HEK293 (cell line): ENCODE results near the gene NID1.

Experiments used
- CTCF ChIA-PET: fragments of 350-600 bp; formaldehyde crosslinking; extraction: SDS; loops from one replicate; lab custom pipeline; 2021; ENCODE audit warnings: antibody characterized with exemption; lab: Yijun Ruan, JAX
- POLR2A ChIA-PET: fragments of 300-600 bp; formaldehyde crosslinking; extraction: SDS; loops from one replicate; lab custom pipeline; 2020; ENCODE audit warnings: antibody characterized with exemption, inconsistent platforms; lab: Yijun Ruan, JAX
- H3K27ac ChIP-seq: fragments of 200-500 bp; sonication (Bioruptor generic); 2 replicates; pipeline ENCODE4 v1.5.1; 2014; ENCODE audit warnings: low read depth, low read length, control low read depth, inconsistent platforms; ENCODE audit errors: extremely low read depth
- H3K36me3 ChIP-seq, 2 experiments: fragments of 200-500 bp in 1 of 2; sonication (Bioruptor generic) in 1 of 2; 1 replicate in 1 of 2; 2 replicates in 1 of 2; pipeline ENCODE4 v1.5.1; 2014 to 2017; ENCODE audit warnings: inconsistent platforms in 2 of 2, low read length in 2 of 2; ENCODE audit not compliant: control insufficient read depth in 2 of 2, insufficient read depth in 1 of 2
- H3K4me1 ChIP-seq: fragments of 200-500 bp; sonication (Bioruptor generic); 2 replicates; pipeline ENCODE4 v1.5.1; 2014; ENCODE audit warnings: mild to moderate bottlenecking, low read length, inconsistent platforms; ENCODE audit not compliant: control insufficient read depth, insufficient read depth
- H3K4me3 ChIP-seq: 2 replicates; pipeline ENCODE4 v1.5.1; 2011; ENCODE audit warnings: low read depth, mild to moderate bottlenecking, control low read depth, low read length, moderate library complexity
- H3K9me3 ChIP-seq: fragments of 200-500 bp; sonication (Bioruptor generic); 2 replicates; pipeline ENCODE4 v1.5.1; 2014; ENCODE audit warnings: low read depth, low read length, inconsistent platforms; ENCODE audit not compliant: control insufficient read depth, insufficient read depth
- BCL11A ChIP-seq: fragments of 450-650 bp; formaldehyde crosslinking; IDR thresholded peaks from 2 replicates; pipeline ENCODE4 v1.5.1; 2016; ENCODE audit warnings: low read depth, missing biosample characterization, missing genetic modification characterization
- EGR2 ChIP-seq: fragments of 450-650 bp; formaldehyde crosslinking; IDR thresholded peaks from 2 replicates; pipeline ENCODE4 v1.5.1; 2016; ENCODE audit warnings: low read depth, missing biosample characterization, missing genetic modification characterization
- GLI4 ChIP-seq: fragments of 450-650 bp; formaldehyde crosslinking; IDR thresholded peaks from 2 replicates; pipeline ENCODE4 v1.5.1; 2016; ENCODE audit warnings: missing biosample characterization, missing genetic modification characterization
- HOXC10 ChIP-seq: sonication (generic); formaldehyde crosslinking; IDR thresholded peaks from 2 replicates; pipeline ENCODE4 v1.8.1; 2023; ENCODE audit warnings: mild to moderate bottlenecking, missing genetic modification reagents
- IKZF3 ChIP-seq: fragments of 450-650 bp; IDR thresholded peaks from 2 replicates; pipeline ENCODE4 v1.5.0; 2018; ENCODE audit warnings: missing biosample characterization, mild to moderate bottlenecking, missing genetic modification characterization, moderate library complexity
- KLF9 ChIP-seq: fragments of 450-650 bp; formaldehyde crosslinking; IDR thresholded peaks from 2 replicates; pipeline ENCODE4 v1.5.1; 2016; ENCODE audit warnings: missing biosample characterization, missing genetic modification characterization, low read depth
- PRDM1 ChIP-seq: fragments of 450-650 bp; formaldehyde crosslinking; IDR thresholded peaks from 2 replicates; pipeline ENCODE4; 2016; ENCODE audit warnings: missing biosample characterization, missing genetic modification characterization
- SCRT2 ChIP-seq: fragments of 450-650 bp; formaldehyde crosslinking; IDR thresholded peaks from 2 replicates; pipeline ENCODE4 v1.5.1; 2016; ENCODE audit warnings: missing biosample characterization, missing genetic modification characterization
- SP7 ChIP-seq: fragments of 450-650 bp; formaldehyde crosslinking; IDR thresholded peaks from 2 replicates; pipeline ENCODE4 v1.5.1; 2016; ENCODE audit warnings: missing biosample characterization, missing genetic modification characterization
- WT1 ChIP-seq: fragments of 450-650 bp; formaldehyde crosslinking; IDR thresholded peaks from 2 replicates; pipeline ENCODE4 v1.5.1; 2016; ENCODE audit warnings: missing biosample characterization, missing genetic modification characterization
- ZBTB17 ChIP-seq: fragments of 450-650 bp; formaldehyde crosslinking; IDR thresholded peaks from 2 replicates; pipeline ENCODE4 v1.5.1; 2016; ENCODE audit warnings: missing biosample characterization, missing genetic modification characterization
- ZBTB48 ChIP-seq: fragments of 450-650 bp; formaldehyde crosslinking; IDR thresholded peaks from 2 replicates; pipeline ENCODE4 v1.5.1; 2016; ENCODE audit warnings: missing biosample characterization, missing genetic modification characterization
- ZFHX2 ChIP-seq: fragments of 450-650 bp; formaldehyde crosslinking; conservative IDR thresholded peaks from 2 replicates; pipeline ENCODE4 v1.5.1; 2016; ENCODE audit warnings: missing biosample characterization, missing genetic modification characterization
- ZNF23 ChIP-seq: fragments of 450-650 bp; formaldehyde crosslinking; IDR thresholded peaks from 2 replicates; pipeline ENCODE4 v1.5.1; 2016; ENCODE audit warnings: missing biosample characterization, missing genetic modification characterization, borderline replicate concordance
- ZNF48 ChIP-seq: fragments of 450-650 bp; formaldehyde crosslinking; IDR thresholded peaks from 2 replicates; pipeline ENCODE4 v1.5.1; 2016; ENCODE audit warnings: missing biosample characterization, missing genetic modification characterization
- ZNF549 ChIP-seq: fragments of 450-650 bp; IDR thresholded peaks from 2 replicates; pipeline ENCODE4 v1.5.1; 2018; ENCODE audit warnings: missing biosample characterization, missing genetic modification characterization, mild to moderate bottlenecking, inconsistent platforms, moderate library complexity
- ZNF555 ChIP-seq: fragments of 450-650 bp; formaldehyde crosslinking; conservative IDR thresholded peaks from 2 replicates; pipeline ENCODE4 v1.5.1; 2017; ENCODE audit warnings: missing biosample characterization, mild to moderate bottlenecking, missing genetic modification characterization, inconsistent platforms
- ZNF664 ChIP-seq: fragments of 450-650 bp; formaldehyde crosslinking; IDR thresholded peaks from 2 replicates; pipeline ENCODE4 v1.5.1; 2016; ENCODE audit warnings: missing biosample characterization, missing genetic modification characterization
- ZNF670 ChIP-seq: fragments of 450-650 bp; formaldehyde crosslinking; IDR thresholded peaks from 2 replicates; pipeline ENCODE4 v1.5.1; 2016; ENCODE audit warnings: missing biosample characterization, missing genetic modification characterization, low read depth
- ZNF747 ChIP-seq: fragments of 450-650 bp; formaldehyde crosslinking; IDR thresholded peaks from 2 replicates; pipeline ENCODE4 v1.5.1; 2016; ENCODE audit warnings: missing biosample characterization, missing genetic modification characterization
- ZNF830 ChIP-seq: fragments of 450-650 bp; IDR thresholded peaks from 2 replicates; pipeline ENCODE4 v1.5.0; 2018; ENCODE audit warnings: missing biosample characterization, missing genetic modification characterization, low read depth, mild to moderate bottlenecking, moderate library complexity
- ZSCAN16 ChIP-seq: fragments of 450-650 bp; formaldehyde crosslinking; IDR thresholded peaks from 2 replicates; pipeline ENCODE4 v1.5.1; 2016; ENCODE audit warnings: missing biosample characterization, missing genetic modification characterization
- TF ChIP-seq, protein P1 (sequence below): fragments of 450-650 bp; formaldehyde crosslinking; IDR thresholded peaks from 2 replicates; pipeline ENCODE4 v1.5.1; 2016; ENCODE audit warnings: missing biosample characterization, missing genetic modification characterization
- TF ChIP-seq, protein P2 (sequence below): IDR thresholded peaks from 2 replicates; pipeline ENCODE4 v1.6.1; 2011; ENCODE audit warnings: mild to moderate bottlenecking, low read depth, low read length, borderline replicate concordance
- TF ChIP-seq, protein P3 (sequence below): fragments of 450-650 bp; formaldehyde crosslinking; IDR thresholded peaks from 2 replicates; pipeline ENCODE4 v1.5.1; 2016; ENCODE audit warnings: missing biosample characterization, missing genetic modification characterization
- TF ChIP-seq, protein P4 (sequence below): fragments of 450-650 bp; formaldehyde crosslinking; IDR thresholded peaks from 2 replicates; pipeline ENCODE4 v1.5.1; 2016; ENCODE audit warnings: missing biosample characterization, missing genetic modification characterization
- TF ChIP-seq, protein P5 (sequence below): fragments of 450-650 bp; formaldehyde crosslinking; IDR thresholded peaks from 2 replicates; pipeline ENCODE4 v1.5.1; 2016; ENCODE audit warnings: missing biosample characterization, missing genetic modification characterization

Gene NID1

DNA sequence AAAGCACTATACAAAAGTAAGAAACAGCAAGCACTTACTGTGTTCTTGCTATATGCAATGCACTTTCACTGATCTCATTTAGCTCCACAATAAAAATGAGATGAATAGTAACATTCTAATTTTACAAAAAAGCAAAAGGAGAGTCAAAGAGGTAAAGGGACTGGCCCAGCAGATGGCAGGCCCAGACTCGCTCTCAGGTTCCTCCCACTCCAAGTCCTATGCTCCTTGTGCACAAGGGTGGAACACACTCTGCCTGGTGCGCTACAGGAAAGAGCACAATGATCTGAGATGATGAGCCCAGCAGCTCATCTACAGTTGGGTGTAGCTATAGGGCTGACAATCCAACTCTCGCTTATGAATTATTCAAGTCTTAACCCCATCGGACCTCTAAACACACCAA lies 104.1 kb downstream of the NID1 start:
- ChIA-PET CTCF (interaction anchor here (0.6 to 9.9 kb wide), 4 partner anchors 11 to 874 kb away, joined by 3 to 83 read pairs (median 8); no protein-coding TSS in a partner anchor), POLR2A (no interaction called here)
- H3K4me1 ChIP-seq = no peaks in the 10 kb centered on the region
- no peaks in the 10 kb centered on the region for H3K36me3 ChIP-seq
- H3K4me3 ChIP-seq = no peak overlapping the region
- no peak overlapping the region for H3K27ac ChIP-seq
- no peak for TF ChIP-seq ZNF549
- TF ChIP-seq IKZF3 (tag by site-specific recombination) = no peak
- TF ChIP-seq, protein P1, sequence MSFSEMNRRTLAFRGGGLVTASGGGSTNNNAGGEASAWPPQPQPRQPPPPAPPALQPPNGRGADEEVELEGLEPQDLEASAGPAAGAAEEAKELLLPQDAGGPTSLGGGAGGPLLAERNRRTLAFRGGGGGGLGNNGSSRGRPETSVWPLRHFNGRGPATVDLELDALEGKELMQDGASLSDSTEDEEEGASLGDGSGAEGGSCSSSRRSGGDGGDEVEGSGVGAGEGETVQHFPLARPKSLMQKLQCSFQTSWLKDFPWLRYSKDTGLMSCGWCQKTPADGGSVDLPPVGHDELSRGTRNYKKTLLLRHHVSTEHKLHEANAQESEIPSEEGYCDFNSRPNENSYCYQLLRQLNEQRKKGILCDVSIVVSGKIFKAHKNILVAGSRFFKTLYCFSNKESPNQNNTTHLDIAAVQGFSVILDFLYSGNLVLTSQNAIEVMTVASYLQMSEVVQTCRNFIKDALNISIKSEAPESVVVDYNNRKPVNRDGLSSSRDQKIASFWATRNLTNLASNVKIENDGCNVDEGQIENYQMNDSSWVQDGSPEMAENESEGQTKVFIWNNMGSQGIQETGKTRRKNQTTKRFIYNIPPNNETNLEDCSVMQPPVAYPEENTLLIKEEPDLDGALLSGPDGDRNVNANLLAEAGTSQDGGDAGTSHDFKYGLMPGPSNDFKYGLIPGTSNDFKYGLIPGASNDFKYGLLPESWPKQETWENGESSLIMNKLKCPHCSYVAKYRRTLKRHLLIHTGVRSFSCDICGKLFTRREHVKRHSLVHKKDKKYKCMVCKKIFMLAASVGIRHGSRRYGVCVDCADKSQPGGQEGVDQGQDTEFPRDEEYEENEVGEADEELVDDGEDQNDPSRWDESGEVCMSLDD = no peak
- no peak for TF ChIP-seq ZBTB48 (tag by site-specific recombination)
- TF ChIP-seq ZNF830 (tag by site-specific recombination) = no peak
- TF ChIP-seq ZNF48 = no peak
- peak; percentile 44; the same call in 1 of the 2 replicates for TF ChIP-seq PRDM1 (tag by site-specific recombination)
- peak; percentile 55; the same call in 1 of the 2 replicates for TF ChIP-seq ZBTB17 (tag by site-specific recombination)
- TF ChIP-seq, protein P2, sequence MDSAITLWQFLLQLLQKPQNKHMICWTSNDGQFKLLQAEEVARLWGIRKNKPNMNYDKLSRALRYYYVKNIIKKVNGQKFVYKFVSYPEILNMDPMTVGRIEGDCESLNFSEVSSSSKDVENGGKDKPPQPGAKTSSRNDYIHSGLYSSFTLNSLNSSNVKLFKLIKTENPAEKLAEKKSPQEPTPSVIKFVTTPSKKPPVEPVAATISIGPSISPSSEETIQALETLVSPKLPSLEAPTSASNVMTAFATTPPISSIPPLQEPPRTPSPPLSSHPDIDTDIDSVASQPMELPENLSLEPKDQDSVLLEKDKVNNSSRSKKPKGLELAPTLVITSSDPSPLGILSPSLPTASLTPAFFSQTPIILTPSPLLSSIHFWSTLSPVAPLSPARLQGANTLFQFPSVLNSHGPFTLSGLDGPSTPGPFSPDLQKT = no peak
- TF ChIP-seq SP7 (tag by site-specific recombination) = peak; percentile 35; the same call in 1 of the 2 replicates
- TF ChIP-seq ZFHX2 (tag by site-specific recombination) = 0 out of 2 replicates have a peak, but pooled peaks have one; percentile 24
- no peak for TF ChIP-seq BCL11A (tag by site-specific recombination)
- TF ChIP-seq EGR2 (tag by site-specific recombination) = 0 out of 2 replicates have a peak, but pooled peaks have one; percentile 14
- no peak for TF ChIP-seq ZNF670 (tag by site-specific recombination)
- TF ChIP-seq, protein P3, sequence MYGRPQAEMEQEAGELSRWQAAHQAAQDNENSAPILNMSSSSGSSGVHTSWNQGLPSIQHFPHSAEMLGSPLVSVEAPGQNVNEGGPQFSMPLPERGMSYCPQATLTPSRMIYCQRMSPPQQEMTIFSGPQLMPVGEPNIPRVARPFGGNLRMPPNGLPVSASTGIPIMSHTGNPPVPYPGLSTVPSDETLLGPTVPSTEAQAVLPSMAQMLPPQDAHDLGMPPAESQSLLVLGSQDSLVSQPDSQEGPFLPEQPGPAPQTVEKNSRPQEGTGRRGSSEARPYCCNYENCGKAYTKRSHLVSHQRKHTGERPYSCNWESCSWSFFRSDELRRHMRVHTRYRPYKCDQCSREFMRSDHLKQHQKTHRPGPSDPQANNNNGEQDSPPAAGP (tag by site-specific recombination) = peak; percentile 57; the same call in 1 of the 2 replicates
- peak; percentile 39 for TF ChIP-seq SCRT2 (tag by site-specific recombination)
- TF ChIP-seq ZNF555 (tag by site-specific recombination) = no peak
- no peak for TF ChIP-seq ZSCAN16 (tag by site-specific recombination)
- TF ChIP-seq ZNF664 = peak; percentile 52; the same call in 1 of the 2 replicates
- no peaks in the 10 kb centered on the region for H3K9me3 ChIP-seq

DNA sequence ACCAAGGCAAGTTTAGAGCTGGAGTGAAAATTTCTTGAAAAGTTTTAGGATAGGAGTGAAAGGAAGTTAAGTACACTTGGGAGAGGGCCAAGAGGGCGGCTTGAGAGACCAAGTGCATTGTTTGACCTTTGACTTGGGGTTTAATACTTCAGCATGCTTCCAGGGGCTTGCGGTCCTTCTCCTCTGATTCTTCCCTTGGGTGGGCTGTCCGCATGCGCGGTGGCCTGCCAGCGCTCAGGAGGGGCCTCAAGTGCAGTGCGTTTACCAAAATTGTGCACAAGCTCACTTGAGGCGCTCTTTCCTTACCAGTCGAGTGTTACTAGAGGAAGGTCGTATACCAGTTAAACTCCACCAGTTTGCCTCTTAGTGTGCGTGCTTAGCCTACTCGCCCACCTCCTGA lies 106.9 kb downstream of the NID1 start:
- Histone ChIP-seq H3K27ac (no peak overlapping the region), H3K4me1 (no peaks in the 10 kb centered on the region), H3K4me3 (no peak overlapping the region), H3K9me3 (no peaks in the 10 kb centered on the region), H3K36me3 (no peaks in the 10 kb centered on the region)
- ChIA-PET POLR2A (interaction anchor here (1.0 to 1.3 kb wide), 2 partner anchors 41 to 90 kb away, joined by 4 read pairs; no protein-coding TSS in a partner anchor), CTCF (interaction anchor here (0.5 to 9.9 kb wide), 9 partner anchors 9 to 444 kb away, joined by 3 to 83 read pairs (median 4); no protein-coding TSS in a partner anchor)
- TF ChIP-seq, protein P4, sequence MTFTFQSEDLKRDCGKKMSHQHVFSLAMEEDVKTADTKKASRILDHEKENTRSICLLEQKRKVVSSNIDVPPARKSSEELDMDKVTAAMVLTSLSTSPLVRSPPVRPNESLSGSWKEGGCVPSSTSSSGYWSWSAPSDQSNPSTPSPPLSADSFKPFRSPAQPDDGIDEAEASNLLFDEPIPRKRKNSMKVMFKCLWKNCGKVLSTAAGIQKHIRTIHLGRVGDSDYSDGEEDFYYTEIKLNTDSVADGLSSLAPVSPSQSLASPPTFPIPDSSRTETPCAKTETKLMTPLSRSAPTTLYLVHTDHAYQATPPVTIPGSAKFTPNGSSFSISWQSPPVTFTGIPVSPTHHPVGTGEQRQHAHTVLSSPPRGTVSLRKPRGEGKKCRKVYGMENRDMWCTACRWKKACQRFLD (tag by site-specific recombination) = no peak
- TF ChIP-seq KLF9 (no peak), HOXC10 (CRISPR knock-in tag) (no peak), GLI4 (no peak), WT1 (tag by site-specific recombination) (no peak), ZNF747 (no peak), ZNF23 (tag by site-specific recombination) (no peak)
- TF ChIP-seq, protein P5, sequence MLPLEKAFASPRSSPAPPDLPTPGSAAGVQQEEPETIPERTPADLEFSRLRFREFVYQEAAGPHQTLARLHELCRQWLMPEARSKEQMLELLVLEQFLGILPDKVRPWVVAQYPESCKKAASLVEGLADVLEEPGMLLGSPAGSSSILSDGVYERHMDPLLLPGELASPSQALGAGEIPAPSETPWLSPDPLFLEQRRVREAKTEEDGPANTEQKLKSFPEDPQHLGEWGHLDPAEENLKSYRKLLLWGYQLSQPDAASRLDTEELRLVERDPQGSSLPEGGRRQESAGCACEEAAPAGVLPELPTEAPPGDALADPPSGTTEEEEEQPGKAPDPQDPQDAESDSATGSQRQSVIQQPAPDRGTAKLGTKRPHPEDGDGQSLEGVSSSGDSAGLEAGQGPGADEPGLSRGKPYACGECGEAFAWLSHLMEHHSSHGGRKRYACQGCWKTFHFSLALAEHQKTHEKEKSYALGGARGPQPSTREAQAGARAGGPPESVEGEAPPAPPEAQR (tag by site-specific recombination) = no peak
